Activated naive CD4-positive, alpha-beta T cell treated with anti-CD3 and anti-CD28 coated beads for 36 hours (primary cell): Measurements from ENCODE around the gene ARV1. TPM values are rescaled to one million over a fixed set of nuclear protein-coding genes. Genes with fewer than 3 reads are reported as not detected.
"Not testable (repeated sequence)": the region's sequence is repeated elsewhere in the genome, so short reads cannot be mapped to it uniquely, and the experiment has no call there.

Experiments used
- CTCF ChIA-PET: fragments of 350-600 bp; sonication (Branson Sonifier 250); formaldehyde crosslinking; loops from one replicate; lab custom pipeline; 2021; ENCODE audit warnings: antibody characterized with exemption; lab: Charles Lee
- DNase-seq: peaks from one replicate; pipeline ENCODE4 v3.0.0-alpha.2; 2020
- H3K27ac Mint-ChIP-seq: one replicate; pipeline ENCODE4 v1.8.0; 2021; ENCODE audit warnings: mild to moderate bottlenecking, mixed read lengths
- H3K27me3 Mint-ChIP-seq: one replicate; pipeline ENCODE4 v1.8.0; 2021; ENCODE audit warnings: low read depth, mixed read lengths
- H3K36me3 Mint-ChIP-seq: one replicate; pipeline ENCODE4 v1.8.0; 2021; ENCODE audit warnings: low read depth, mixed read lengths
- H3K4me1 Mint-ChIP-seq: one replicate; pipeline ENCODE4 v1.8.0; 2021; ENCODE audit warnings: low read depth, mixed read lengths
- H3K4me3 Mint-ChIP-seq: one replicate; pipeline ENCODE4 v1.8.0; 2021; ENCODE audit warnings: mild to moderate bottlenecking, moderate library complexity, mixed read lengths
- H3K9me3 Mint-ChIP-seq: one replicate; pipeline ENCODE4 v1.8.0; 2021; ENCODE audit warnings: mixed read lengths
- intact Hi-C: fragments of 100-400 bp; cut with micrococcal nuclease; formaldehyde crosslinking; loops from one replicate; pipeline ENCODE4 v1.15.1; 2023
- total RNA-seq, 2 experiments: library from RNA; stranded (reverse); gene quantifications; one replicate each; pipeline ENCODE4 v1.2.3, GENCODE V29; 2021

ARV1 gene
- total RNA-seq, 2 experiments from 2014 or later, result 14.9 to 17.7 TPM

DNA sequence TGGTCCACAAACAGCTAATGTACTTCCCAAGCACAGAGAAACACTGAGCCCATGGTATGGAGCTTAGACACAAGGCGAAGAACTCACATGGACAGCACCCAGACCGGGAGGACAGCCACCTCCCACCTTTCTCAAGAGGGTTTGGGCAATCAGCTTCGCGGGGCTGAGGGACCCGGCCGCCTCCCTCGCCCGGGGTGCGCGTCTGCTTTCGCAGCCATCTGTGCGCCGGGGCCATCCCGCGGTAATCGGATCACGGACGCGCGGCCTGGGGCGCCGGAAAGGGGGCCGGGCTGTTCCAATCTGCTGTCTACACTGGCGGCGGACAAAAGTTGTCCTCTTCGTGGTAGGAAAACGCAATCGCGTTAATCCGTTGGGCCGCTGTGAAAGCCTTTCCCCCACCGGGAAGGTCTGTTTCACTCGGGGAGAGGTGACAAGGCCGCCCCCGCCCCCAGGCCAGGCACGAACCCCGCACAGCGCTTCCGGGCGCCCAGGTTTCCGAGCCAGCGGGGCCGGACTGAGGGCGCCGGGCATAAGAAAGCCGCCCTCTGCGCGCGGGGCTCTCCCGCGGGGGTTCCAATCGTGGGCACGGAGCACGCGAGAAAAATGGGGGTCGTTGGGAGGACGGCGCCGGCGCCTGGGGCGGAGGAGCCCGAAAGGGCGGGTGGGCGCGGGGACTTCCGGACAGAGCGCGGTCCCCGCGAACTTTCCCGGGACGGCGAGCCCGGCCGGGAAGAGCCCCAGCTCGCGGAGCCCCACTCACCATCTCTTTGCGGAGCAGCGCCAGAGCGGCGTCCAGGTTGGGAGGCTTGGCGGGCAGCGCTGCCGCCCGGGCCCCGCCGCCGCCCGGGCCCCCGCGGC lies 60.5 kb downstream of the ARV1 start:
- Mint-ChIP-seq H3K36me3 (peaks cover 2% of the 10 kb centered on the region), H3K9me3 (no peaks in the 10 kb centered on the region), H3K27me3 (peaks cover 2% of the 10 kb centered on the region), H3K27ac (no peak overlapping the region), H3K4me3 (peak overlapping the region; percentile 75), H3K4me1 (peaks cover 24% of the 10 kb centered on the region)
- DNase-seq, result peak; percentile 56
- intact Hi-C loops, result loop anchor here (1.0 to 10.0 kb wide), 4 partner anchors 60 to 489 kb away; partner anchors contain the start of genes ARV1, EXOC8, SPRTN and TSNAX
- CTCF ChIA-PET, result interaction anchor here (0.8 to 1.4 kb wide), 4 partner anchors 11 to 172 kb away, joined by 3 to 7 read pairs (median 4); partner anchors contain the start of genes ARV1 and TTC13

DNA sequence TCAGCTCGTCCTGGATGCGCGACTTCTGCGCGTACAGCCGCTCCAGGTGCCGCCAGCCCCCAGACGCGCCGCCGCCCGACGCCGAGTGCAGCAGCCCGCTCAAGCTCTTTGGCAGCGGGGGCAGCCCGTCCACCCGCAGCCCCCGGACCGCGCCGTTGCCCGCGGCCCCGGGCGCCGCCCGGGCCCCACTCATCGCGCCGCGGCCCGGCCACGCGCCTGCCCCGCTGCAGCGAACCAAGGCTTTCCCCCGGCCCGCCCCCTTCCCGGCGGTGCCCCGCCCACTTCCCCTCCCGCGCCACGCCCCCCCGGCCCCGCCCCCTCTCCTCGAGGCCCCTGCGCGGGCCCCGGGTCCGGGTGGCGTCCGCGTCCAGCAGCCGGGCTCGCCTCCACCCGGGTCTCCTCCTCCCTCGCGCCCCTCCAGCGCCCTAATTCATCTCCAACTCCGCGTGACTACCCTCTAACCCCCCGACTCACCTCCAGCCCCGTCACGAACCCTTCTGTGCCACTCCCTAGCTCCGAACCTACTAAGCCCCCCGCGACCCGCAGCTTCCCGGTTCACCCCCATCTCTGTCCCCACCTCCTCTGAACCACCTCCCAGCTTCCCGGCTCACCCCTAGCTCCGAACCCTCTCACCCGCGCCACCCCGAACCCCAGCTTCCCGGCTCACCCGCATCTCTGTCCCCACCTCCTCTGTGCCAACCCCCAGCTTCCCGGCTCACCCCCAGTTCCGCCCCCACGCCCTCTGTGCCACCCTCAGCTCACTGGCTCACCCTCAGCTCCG lies 61.3 kb downstream of the ARV1 start, which contains the start of gene FAM89A:
Gene FAM89A (minus strand): TSS at position 236 of the 781 bp plus-strand sequence. CDS start 43 bp downstream, at position 193.
- peak; percentile 74 for DNase-seq

DNA sequence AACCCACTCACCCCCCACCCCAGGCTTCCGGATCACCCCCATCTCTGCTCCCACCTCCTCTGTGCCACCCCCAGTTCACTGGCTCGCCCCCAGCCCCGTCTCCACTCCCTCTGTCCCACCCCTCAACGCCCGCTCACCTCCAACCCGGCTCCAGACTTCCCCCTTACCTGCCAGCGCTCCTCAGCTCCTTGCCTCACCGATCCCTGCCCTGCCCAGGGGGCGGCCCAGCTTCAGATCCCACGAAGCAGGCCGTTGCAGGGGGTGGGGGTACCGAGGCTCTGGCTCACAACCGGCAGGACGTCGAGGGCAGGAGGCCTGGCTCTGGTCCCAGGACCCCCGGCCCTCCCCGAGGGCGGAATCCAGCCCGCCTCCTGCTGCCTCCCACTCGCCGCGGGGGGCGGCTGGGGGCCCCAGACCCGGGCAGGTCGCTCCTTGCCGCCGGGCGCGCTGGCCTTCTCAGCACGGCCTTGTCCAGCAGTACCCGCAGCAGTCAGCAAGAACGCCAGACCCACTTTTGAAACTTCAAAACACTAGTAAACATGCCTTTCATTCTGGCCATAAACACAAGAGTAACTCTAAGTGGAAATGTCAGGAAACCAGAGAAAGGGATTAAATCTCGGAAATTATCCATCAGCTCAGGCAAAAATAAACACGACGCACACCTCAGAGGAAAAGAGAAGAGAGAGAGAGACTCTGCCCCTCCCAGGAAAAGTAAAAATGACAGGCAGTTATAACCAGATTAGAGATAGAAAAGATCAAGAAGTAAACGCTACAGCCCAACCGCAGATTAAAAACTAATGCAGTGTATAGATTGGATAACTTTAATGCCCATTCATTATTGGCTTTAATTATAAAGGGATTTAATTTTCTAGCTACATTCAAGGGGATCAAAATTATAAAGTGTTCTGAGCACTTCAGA lies 62.2 kb downstream of the ARV1 start:
- DNase-seq, result no peak
- peaks cover 4% of the 10 kb centered on the region for H3K9me3 Mint-ChIP-seq
- CTCF ChIA-PET, result no interaction called here
- H3K36me3 Mint-ChIP-seq, result peaks cover 1% of the 10 kb centered on the region
- peaks cover 2% of the 10 kb centered on the region for H3K27me3 Mint-ChIP-seq
- peak overlapping the region; percentile 68 for H3K4me3 Mint-ChIP-seq
- no peak overlapping the region for H3K27ac Mint-ChIP-seq
- intact Hi-C loops, result no loop called here
- H3K4me1 Mint-ChIP-seq, result peaks cover 29% of the 10 kb centered on the region

More for the DNA sequence above, 61.3 kb downstream of the ARV1 start, which contains the start of gene FAM89A:
- Mint-ChIP-seq H3K27me3 (peaks cover 2% of the 10 kb centered on the region), H3K4me1 (peaks cover 27% of the 10 kb centered on the region), H3K27ac (no peak within 1 kb of the TSS), H3K36me3 (peaks cover 3% of the 10 kb centered on the region), H3K4me3 (peak within 1 kb of the TSS; percentile 75), H3K9me3 (peaks cover 4% of the 10 kb centered on the region)
- CTCF ChIA-PET, result interaction anchor here (1.1 kb wide), 1 partner anchor 61 kb away, joined by 7 read pairs; the partner anchor contains the start of genes ARV1 and TTC13
- intact Hi-C loops, result no loop called here

DNA sequence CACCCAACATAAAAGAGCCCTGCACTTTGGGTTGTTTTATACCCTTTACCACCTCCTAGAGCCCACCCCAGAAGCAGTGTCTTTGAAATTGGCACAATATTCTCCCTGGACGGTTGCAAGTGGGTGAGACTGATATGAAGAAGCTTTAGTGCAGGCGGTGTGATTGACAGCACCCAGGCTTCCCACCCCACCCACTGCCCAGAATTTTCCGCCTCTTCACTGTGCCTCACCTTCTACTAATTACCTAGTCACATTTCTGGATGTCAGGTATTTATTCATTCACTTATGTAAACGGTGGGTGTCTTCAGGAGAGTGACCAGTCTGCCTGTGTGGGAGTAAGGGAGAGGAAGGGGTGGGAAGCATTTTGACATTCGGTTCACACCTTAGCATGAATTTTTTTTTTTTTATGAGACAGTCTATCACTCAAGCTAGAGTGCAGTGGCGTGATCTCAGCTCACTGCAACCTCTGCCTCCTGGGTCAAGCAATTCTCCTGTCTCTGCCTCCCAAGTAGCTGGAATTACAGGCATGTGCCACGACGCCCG lies 62.9 kb downstream of the ARV1 start:
- Mint-ChIP-seq H3K4me3 (peak overlapping the region; percentile 63), H3K9me3 (peaks cover 4% of the 10 kb centered on the region), H3K27ac (no peak overlapping the region), H3K36me3 (peaks cover 1% of the 10 kb centered on the region), H3K4me1 (peaks cover 22% of the 10 kb centered on the region), H3K27me3 (peaks cover 2% of the 10 kb centered on the region)
- CTCF ChIA-PET, result interaction anchor here (0.7 kb wide), 2 partner anchors 26 to 169 kb away, joined by 3 read pairs; no protein-coding TSS in a partner anchor
- DNase-seq, result no peak
- intact Hi-C loops, result no loop called here

DNA sequence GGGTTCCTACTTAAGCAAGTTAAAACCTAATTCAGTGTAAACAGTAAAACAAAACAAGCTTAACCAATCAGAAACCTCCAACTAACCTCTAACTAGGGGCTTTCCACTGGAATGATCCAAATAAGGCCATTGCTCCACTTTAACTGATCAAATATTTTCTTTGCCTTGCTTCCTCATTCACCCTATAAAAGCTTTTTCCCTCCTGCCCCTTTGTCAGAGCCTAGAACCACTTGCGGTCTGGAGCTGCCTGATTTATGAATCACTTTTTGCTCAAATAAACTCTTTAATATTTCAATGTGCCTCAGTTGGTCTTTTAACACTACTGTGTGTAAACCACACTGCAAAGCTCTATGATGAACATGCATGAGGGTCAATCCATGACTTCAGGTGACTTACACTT lies 65.7 kb downstream of the ARV1 start:
- Mint-ChIP-seq H3K4me3 (no peak overlapping the region), H3K9me3 (peaks cover 4% of the 10 kb centered on the region), H3K36me3 (peaks cover 1% of the 10 kb centered on the region), H3K27ac (no peak overlapping the region), H3K4me1 (peaks cover 9% of the 10 kb centered on the region), H3K27me3 (peaks cover 2% of the 10 kb centered on the region)
- CTCF ChIA-PET, result interaction anchor here (0.6 kb wide), 1 partner anchor 44 kb away, joined by 3 read pairs; no protein-coding TSS in a partner anchor
- intact Hi-C loops, result no loop called here
- no peak for DNase-seq

DNA sequence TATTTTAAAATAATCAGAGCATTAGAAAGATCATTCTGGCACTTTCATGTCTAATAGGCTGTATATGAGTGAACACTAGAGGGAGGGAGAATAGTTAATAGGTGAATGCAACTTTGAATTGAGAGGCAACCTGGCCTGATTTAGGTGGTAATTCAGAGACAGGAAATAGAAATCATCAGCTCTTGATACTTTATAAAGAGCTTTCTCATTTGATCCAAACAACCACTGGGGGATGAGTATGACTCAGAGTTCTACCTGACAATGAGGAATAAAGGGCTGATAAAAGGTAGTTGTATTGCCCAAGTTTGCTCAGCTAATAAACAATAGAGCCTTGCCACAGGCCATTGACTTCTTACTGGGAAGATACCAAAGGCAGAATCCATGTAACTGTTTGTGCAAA lies 66.4 kb downstream of the ARV1 start:
- Mint-ChIP-seq H3K27ac (no peak overlapping the region), H3K36me3 (peaks cover 1% of the 10 kb centered on the region), H3K4me1 (peaks cover 9% of the 10 kb centered on the region), H3K9me3 (peaks cover 4% of the 10 kb centered on the region), H3K4me3 (no peak overlapping the region), H3K27me3 (peaks cover 2% of the 10 kb centered on the region)
- intact Hi-C loops, result no loop called here
- CTCF ChIA-PET, result interaction anchor here (0.6 to 0.7 kb wide), 2 partner anchors 8 to 46 kb away, joined by 3 read pairs; no protein-coding TSS in a partner anchor
- no peak for DNase-seq

DNA sequence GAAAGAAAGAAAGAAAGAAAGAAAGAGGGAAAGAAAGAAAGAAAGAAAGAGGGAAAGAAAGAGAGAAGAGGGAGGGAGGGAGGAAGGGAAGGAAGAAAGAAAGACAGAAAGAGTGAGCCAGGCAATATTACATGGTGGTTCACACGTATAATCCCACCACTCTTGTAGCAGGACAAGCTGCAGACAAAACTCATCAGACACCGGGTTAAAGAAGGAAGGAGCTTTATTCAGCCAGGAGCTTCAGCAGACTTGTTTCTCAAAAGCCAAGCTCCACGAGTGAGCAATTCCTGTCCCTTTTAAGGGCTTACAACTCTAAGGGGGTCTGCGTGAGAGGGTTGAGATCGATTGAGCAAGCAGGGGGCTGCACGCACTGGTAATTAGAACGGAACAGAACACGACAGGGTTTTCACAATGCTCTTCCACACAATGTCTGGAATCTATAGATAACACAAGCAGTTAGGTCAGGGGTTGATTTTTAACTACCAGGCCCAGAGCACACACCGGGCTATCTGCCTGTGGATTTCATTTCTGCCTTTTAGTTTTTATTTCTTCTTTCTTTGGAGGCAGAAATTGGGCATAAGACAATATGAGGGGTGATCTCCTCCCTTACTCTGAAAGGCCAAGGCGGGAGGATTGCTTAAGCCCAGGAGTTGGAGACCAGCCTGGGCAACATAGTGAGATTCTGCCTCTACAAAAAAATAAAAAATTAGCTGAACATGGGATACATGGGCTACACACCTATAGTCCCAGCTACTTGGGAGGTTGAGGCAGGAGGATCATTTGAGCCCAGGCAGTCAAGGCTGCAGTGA lies 67.2 kb downstream of the ARV1 start:
- CTCF ChIA-PET, result interaction anchor here (0.6 to 0.7 kb wide), 2 partner anchors 9 to 45 kb away, joined by 3 read pairs; no protein-coding TSS in a partner anchor
- H3K9me3 Mint-ChIP-seq, H3K4me3 Mint-ChIP-seq, H3K4me1 Mint-ChIP-seq, H3K27ac Mint-ChIP-seq, DNase-seq, H3K36me3 Mint-ChIP-seq, H3K27me3 Mint-ChIP-seq, intact Hi-C loops: not testable (repeated sequence)

DNA sequence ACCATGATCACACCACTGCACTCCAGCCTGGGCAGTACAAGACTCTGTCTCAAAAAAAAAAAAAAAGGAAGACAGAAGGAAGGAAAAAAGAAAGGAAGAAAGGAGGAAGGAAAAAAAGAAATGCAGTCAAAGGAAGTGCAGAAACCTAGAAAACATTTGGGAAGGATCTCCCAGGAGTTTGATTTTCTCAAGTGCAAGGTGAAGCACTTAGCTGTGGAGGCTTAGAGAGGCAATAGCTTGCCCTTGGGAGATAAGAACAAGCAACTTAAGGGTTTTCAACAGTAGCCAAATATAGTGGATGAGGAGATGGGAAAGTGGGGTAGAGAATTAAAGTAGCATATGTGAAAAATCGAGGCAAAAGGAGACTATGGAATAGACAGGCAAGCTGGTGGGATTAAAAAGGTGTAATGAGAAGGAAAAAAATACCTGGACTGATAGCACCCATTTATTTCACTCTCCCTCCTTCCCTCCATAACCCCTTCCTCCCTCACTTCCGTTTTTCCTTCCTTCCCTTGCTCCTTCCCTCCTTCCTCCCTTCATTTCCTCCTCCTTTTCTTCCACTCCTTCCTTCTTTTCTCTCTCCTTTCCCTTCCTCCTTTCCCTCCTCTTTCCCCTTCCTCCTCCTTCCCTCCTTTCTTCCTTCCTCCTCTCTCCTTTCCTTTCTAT lies 68.0 kb downstream of the ARV1 start:
- peaks cover 6% of the 10 kb centered on the region for H3K4me1 Mint-ChIP-seq
- no peak overlapping the region for H3K4me3 Mint-ChIP-seq
- CTCF ChIA-PET, result interaction anchor here (0.7 kb wide), 1 partner anchor 8 kb away, joined by 3 read pairs; no protein-coding TSS in a partner anchor
- H3K36me3 Mint-ChIP-seq, result peaks cover 1% of the 10 kb centered on the region
- no peaks in the 10 kb centered on the region for H3K27me3 Mint-ChIP-seq
- H3K9me3 Mint-ChIP-seq, result peaks cover 4% of the 10 kb centered on the region
- intact Hi-C loops, result no loop called here
- DNase-seq, result no peak
- H3K27ac Mint-ChIP-seq, result no peak overlapping the region

DNA sequence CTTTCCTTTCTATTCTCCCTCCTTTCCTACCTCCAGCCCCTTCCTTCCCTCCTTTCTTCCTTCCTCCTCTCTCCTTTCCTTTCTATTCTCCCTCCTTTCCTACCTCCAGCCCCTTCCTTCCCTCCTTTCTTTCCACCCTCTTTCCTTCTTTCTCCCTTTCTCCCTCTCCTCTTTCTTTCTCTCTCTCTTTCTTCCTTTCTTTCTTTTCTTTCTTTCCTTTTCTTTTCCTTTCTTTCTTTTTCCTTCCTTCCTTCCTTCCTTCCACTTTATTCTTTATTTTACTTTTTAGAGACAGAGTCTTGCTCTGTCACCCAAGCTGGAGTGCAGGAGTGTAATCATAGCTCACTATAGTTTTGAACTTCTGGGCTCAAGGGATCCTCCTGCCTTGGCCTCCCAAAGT lies 68.6 kb downstream of the ARV1 start:
- intact Hi-C loops, CTCF ChIA-PET, H3K9me3 Mint-ChIP-seq, H3K4me1 Mint-ChIP-seq, DNase-seq, H3K27ac Mint-ChIP-seq, H3K27me3 Mint-ChIP-seq, H3K4me3 Mint-ChIP-seq, H3K36me3 Mint-ChIP-seq: not testable (repeated sequence)

DNA sequence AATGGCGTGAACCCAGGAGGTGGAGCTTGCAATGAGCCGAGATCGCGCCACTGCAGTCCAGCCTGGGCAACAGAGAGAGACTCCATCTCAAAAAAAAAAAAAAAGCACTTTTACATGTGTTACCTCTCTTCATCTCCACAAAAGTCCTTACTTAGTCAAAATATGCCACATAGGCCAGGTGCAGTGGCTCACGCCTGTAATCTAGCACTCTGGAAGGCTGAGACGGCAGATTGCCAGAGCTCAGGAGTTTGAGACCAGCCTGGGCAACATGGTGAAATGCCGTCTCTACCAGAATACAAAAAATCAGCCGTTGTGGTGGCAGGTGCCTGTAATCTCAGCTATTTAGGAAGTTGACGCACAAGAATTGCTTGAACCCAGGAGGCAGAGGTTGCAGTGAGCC lies 69.5 kb downstream of the ARV1 start:
- intact Hi-C loops, H3K27me3 Mint-ChIP-seq, H3K36me3 Mint-ChIP-seq, H3K9me3 Mint-ChIP-seq, DNase-seq, H3K27ac Mint-ChIP-seq, CTCF ChIA-PET, H3K4me3 Mint-ChIP-seq: not testable (repeated sequence)
- peaks cover 11% of the 10 kb centered on the region for H3K4me1 Mint-ChIP-seq
